CD4-positive, alpha-beta T cell treated with Interleukin-6 for 4 hours (primary cell): ENCODE data around the gene IGFALS.

ENCODE experiments used
- DNase-seq: peaks from one replicate; pipeline ENCODE4 v3.0.0-alpha.2; 2020; ENCODE audit warnings: mixed read lengths

Gene IGFALS

GRCh38 chr16:1775006-1775845 lies 18.3 kb downstream of the IGFALS start:
- no peak for DNase-seq

- no peak for DNase-seq
Measured at GRCh38 chr16:1774448-1774780, 19.1 kb downstream of the IGFALS start.

- peak; percentile 40 for DNase-seq
Measured at GRCh38 chr16:1773703-1774447, 19.6 kb downstream of the IGFALS start.

- DNase-seq, result peak; percentile 82
Measured at GRCh38 chr16:1772908-1773702, 20.4 kb downstream of the IGFALS start, which contains the start of gene MRPS34. Gene MRPS34 (minus strand): TSS chr16:1773134. CDS start chr16:1773119, 15 bp downstream.

- DNase-seq, result peak; percentile 62
Measured at GRCh38 chr16:1772362-1772907, 21.1 kb downstream of the IGFALS start, which contains the start of gene EME2. Gene EME2 (plus strand): TSS chr16:1772810. CDS start chr16:1773228, 418 bp downstream.

- DNase-seq, result no peak
Measured at GRCh38 chr16:1771864-1772361, 21.6 kb downstream of the IGFALS start.

- DNase-seq, result peak; percentile 83
Measured at GRCh38 chr16:1771188-1771863, 22.2 kb downstream of the IGFALS start, which contains the start of gene NME3. Gene NME3 (minus strand): TSS chr16:1771543. CDS start chr16:1771534, 9 bp downstream.

GRCh38 chr16:1770328-1771187 lies 22.9 kb downstream of the IGFALS start:
- DNase-seq, result peak; percentile 50

- no peak for DNase-seq
Measured at GRCh38 chr16:1769402-1770300, 23.9 kb downstream of the IGFALS start.

GRCh38 chr16:1768767-1769401 lies 24.6 kb downstream of the IGFALS start:
- DNase-seq, result no peak

GRCh38 chr16:1768061-1768766 lies 25.3 kb downstream of the IGFALS start:
- DNase-seq, result no peak

- no peak for DNase-seq
Measured at GRCh38 chr16:1767116-1767994, 26.1 kb downstream of the IGFALS start.

- DNase-seq, result no peak
Measured at GRCh38 chr16:1766701-1767100, 26.8 kb downstream of the IGFALS start.

- no peak for DNase-seq
Measured at GRCh38 chr16:1766231-1766630, 27.3 kb downstream of the IGFALS start.

- no peak for DNase-seq
Measured at GRCh38 chr16:1765826-1766225, 27.7 kb downstream of the IGFALS start.

- DNase-seq, result no peak
Measured at GRCh38 chr16:1764971-1765370, 28.5 kb downstream of the IGFALS start.
